ENCODE results near the gene SPI1.
"Not testable (repeated sequence)": the region's sequence is repeated elsewhere in the genome, so short reads cannot be mapped to it uniquely, and the experiment has no call there.

SPI1 gene

DNA sequence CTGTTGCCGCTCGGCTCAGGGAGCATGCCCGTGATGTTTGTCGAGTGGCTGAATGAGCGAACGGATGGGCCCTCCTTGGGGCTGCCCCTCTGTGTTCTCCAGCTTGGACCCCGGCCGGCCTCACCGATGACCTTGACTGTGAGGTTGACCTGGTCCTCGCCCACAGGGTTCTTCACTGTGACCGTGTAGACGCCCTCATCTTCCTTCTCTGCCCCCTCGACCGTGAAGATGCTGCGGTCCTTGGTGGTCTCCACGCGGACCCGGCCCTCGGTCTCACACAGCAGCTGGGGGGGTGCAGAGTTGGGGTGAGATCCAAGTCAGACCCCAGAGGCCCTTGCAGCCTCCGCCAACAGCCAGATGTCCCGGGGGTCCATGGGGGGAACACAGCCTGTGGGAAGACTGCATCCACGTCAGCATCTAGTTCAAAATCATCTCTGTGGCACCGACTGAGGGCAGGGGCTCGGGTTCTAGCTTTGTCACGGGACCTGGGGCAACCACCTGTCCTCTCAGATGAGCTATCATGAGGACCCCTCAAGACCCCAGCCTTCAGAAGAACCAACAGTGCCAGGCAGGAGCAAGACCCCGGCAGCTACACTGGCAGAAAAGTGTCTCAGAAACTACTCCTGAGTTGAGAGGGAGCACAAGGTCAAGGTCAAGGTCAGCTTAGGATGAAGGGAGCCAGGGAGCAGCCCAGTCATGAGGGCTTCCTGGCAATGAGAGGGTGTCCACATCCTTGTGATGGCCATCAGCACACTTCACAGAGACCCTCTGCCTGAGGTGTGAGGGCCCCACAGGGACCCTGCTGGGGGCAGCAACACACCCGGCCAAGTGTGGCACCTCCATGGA is 39.7 kb downstream of the SPI1 start:
- FAIRE-seq (no peak), DNase-seq (ENCODE audit: insufficient read length, low spot score) (no peak)
- no peak for TF ChIP-seq POLR2A (IDR thresholded peaks at IDR 0.05; ENCODE audit: low read depth, low read length)

- TF ChIP-seq POLR2A (IDR thresholded peaks at IDR 0.05; ENCODE audit: low read depth, low read length): no peak
- no peak for DNase-seq (ENCODE audit: insufficient read length, low spot score)
- no peak for FAIRE-seq
Observed at GRCh38 chr11:47337229-47337924, 41.0 kb downstream of the SPI1 start.

- FAIRE-seq (no peak), DNase-seq (ENCODE audit: insufficient read length, low spot score) (no peak)
- no peak for TF ChIP-seq POLR2A (IDR thresholded peaks at IDR 0.05; ENCODE audit: low read depth, low read length)
Observed at GRCh38 chr11:47336595-47336994, 41.8 kb downstream of the SPI1 start.

DNA sequence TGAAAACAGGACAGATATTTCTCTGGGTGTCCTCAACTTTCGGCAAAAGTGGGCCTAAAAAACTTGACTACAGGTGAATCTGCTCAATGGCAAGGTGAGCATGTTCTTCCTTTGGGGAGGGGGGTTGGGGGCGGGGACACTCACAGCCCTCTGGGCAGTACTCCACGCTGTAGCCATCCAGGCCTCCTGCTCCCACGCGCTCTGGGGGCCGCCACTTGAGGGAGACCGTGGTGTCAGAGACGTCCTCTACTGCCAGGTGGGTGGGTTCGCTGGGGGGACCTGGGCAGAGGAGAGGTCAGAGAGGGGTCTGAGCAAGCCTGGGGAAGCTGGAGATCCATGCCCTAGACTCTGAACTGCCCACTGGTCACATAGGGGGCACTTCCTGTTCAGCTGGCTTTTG is 42.6 kb downstream of the SPI1 start:
- DNase-seq (ENCODE audit: insufficient read length, low spot score) (no peak), FAIRE-seq (no peak)
- no peak for TF ChIP-seq POLR2A (IDR thresholded peaks at IDR 0.05; ENCODE audit: low read depth, low read length)

DNA sequence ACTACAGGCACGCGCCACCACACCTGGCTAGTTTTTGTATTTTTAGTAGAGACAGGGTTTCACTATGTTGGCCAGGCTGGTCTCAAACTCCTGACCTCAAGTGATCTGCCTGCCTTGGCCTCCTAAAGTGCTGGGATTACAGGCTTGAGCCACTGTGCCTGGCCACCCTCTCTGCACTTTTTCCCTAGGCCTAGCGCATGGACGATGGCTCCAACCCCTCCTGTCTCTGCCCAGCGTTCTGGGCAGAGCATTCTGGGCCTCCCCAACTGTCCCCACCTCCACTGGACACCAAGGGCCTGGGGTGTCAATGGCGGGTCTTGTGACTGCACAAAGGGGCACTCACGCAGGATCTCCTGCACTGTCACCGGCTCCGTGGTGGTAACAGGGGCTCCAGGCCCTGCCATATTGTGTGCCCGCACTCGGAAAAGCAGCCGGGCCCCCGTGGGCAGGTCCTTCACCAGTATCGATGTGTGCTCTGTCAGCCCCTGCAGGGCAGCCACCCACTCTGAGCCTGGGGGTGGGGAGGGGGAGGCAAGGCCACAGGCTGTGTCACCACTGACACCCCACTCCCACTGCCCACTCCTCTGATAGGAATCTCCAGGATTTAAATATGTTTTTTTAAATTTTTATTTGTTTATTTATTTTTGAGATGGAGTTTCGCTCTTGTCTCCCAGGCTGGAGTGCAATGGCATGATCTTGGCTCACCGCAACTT is 43.5 kb downstream of the SPI1 start:
- DNase-seq (ENCODE audit: insufficient read length, low spot score); FAIRE-seq: not testable (repeated sequence)

DNA sequence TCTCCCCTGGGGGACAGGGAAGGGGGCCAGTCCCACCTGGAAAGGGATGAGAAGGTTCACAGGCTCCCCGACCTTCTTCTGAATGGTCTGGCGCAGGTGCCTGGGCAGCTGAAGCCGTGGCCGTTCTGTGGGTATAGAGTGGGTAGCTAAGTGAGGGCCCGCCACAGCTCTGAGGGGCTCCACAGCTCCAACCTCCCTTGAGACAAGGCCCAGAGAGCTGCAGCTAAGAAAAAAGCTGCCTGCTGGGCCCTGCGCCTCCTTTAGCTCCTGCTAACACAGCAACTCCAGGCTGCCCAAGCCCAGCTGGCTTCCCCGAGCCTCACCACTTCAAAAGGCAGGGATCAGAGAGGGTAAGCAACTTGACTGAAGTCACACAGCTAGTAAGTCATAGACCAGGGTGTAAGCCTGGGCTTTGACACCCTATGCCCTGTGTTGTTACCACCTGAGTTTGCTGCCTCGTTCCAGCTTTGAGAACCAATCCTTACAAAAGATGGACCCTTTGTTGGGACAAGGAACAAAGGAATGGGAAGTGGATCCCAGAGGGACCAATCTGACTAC is 44.4 kb downstream of the SPI1 start:
- DNase-seq (ENCODE audit: insufficient read length, low spot score): no peak
- FAIRE-seq: no peak
- TF ChIP-seq POLR2A (IDR thresholded peaks at IDR 0.05; ENCODE audit: low read depth, low read length): no peak

GRCh38 chr11:47333526-47333845 is 44.9 kb downstream of the SPI1 start:
- TF ChIP-seq POLR2A (IDR thresholded peaks at IDR 0.05; ENCODE audit: low read depth, low read length): no peak
- DNase-seq (ENCODE audit: insufficient read length, low spot score): no peak
- FAIRE-seq: no peak

- DNase-seq (ENCODE audit: insufficient read length, low spot score) (no peak), FAIRE-seq (no peak)
- no peak for TF ChIP-seq POLR2A (IDR thresholded peaks at IDR 0.05; ENCODE audit: low read depth, low read length)
Observed at GRCh38 chr11:47332791-47333525, 45.4 kb downstream of the SPI1 start.

GRCh38 chr11:47332303-47332711 is 46.0 kb downstream of the SPI1 start:
- TF ChIP-seq POLR2A (IDR thresholded peaks at IDR 0.05; ENCODE audit: low read depth, low read length): no peak
- DNase-seq (ENCODE audit: insufficient read length, low spot score) (no peak), FAIRE-seq (no peak)

DNA sequence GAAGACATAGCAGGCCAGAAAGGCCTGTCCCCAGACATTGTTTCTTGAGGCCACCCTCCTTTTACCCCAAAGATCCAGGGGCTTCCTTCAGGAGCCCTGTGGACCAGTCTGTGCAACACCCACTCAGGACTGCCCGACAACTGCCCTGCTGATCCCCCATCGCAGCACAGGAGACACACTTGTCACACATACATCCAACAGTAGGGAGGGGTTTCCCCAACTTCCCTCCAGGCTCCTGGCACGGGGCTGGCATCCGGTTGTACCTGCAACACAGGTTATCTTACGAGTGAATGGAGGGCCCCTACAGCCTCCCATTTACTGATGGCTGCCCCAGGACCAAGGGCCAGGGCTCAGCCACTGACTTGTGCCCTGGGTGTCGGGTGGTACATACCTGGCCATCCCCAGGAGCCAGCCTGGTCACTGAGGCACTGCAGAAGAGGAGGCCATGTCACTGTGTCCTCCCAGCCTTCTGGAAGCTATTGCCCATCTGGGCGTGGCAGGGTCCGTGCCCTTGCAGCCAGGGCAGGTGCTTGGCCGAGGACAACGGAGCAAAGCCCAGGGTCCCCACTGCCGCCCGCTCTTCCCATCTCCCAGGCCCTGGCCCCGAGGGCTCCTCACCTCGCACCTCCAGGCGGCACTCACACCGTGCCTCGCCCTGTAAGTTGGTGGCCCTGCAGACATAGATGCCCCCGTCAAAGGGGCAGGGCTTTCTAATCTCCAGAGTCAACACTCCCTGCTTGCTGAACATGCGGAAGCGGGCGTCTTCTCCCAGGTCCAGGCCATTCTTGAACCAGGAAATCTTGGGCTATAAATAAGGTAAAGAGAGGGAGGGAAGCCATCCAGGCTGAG is 46.7 kb downstream of the SPI1 start:
- FAIRE-seq (no peak), DNase-seq (ENCODE audit: insufficient read length, low spot score) (no peak)
- no peak for TF ChIP-seq POLR2A (IDR thresholded peaks at IDR 0.05; ENCODE audit: low read depth, low read length)

DNA sequence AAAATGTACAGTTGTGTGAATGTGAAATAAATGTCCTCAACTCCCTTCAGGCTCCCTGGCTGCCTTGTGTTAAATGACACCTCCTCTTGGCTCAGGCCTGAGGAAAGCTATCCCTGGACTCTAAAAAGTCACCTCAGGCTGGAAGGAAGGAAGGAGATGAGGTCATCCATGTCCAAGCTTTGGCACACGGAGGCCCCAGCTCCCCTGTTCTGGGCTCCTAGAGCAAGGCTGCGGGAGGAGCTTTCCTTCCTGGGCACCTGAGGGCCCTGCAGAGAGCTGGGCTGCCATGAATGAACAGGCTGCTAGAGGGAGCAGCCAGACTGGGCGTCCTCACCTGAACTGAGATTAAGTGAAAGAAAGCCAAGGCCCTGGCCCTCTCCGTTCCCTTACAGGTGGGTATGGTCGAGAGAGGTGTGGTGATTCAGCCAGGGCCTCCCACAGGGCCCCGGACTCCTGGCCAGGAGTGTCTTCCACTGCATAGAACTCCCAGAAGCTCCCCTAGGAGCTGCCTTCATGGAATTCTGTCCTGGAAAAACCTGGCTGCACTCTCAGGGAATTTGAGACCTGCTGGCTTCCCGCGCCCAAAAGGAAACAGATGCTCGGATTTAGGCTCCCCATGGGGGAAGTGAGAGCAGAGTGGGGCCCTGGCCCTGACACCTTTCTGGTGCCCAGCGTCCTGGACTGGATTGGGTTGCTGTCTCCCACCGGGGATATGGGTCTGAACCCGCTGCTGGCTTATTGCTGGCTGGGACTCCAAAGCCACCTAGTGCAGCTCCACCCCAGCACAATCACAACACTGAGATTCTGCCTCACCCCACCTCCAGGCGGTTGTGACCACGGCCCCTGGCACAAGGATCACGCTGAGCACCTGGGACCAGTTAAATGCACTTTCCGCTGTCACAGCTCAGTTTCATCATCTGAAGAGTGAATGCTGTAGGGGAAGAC is 48.1 kb downstream of the SPI1 start:
- FAIRE-seq (no peak), DNase-seq (ENCODE audit: insufficient read length, low spot score) (peak; percentile 52)
- no peak for TF ChIP-seq POLR2A (IDR thresholded peaks at IDR 0.05; ENCODE audit: low read depth, low read length)

Data from H54 (cell line).